CD4-positive, alpha-beta T cell treated with Interleukin-6 for 4 hours (primary cell): ENCODE measurements around the gene GPR55.
A peak's percentile ranks its signal among the peaks of the same experiment; 100 is the strongest.

ENCODE experiments used
- DNase-seq: peaks from one replicate; pipeline ENCODE4 v3.0.0-alpha.2; 2020; ENCODE audit warnings: mixed read lengths

The GPR55 gene

GRCh38 chr2:230916218-230916617 is 8.8 kb downstream of the GPR55 start:
- DNase-seq: no peak

GRCh38 chr2:230915319-230915718 is 9.7 kb downstream of the GPR55 start:
- DNase-seq: no peak

- no peak for DNase-seq
Measured at GRCh38 chr2:230914886-230915285, 10.2 kb downstream of the GPR55 start.

- DNase-seq: peak; percentile 41
Measured at GRCh38 chr2:230913406-230914143, 11.5 kb downstream of the GPR55 start.

- DNase-seq: no peak
Measured at GRCh38 chr2:230912724-230913123, 12.3 kb downstream of the GPR55 start.

GRCh38 chr2:230912046-230912445 is 13.0 kb downstream of the GPR55 start:
- no peak for DNase-seq

GRCh38 chr2:230910546-230911177 is 14.4 kb downstream of the GPR55 start:
- DNase-seq: no peak

GRCh38 chr2:230909841-230910545 is 15.0 kb downstream of the GPR55 start:
- DNase-seq: no peak

- peak; percentile 21 for DNase-seq
Measured at GRCh38 chr2:230908595-230909191, 16.3 kb downstream of the GPR55 start.

GRCh38 chr2:230908092-230908594 is 16.9 kb downstream of the GPR55 start:
- no peak for DNase-seq

- no peak for DNase-seq
Measured at GRCh38 chr2:230907361-230908091, 17.5 kb downstream of the GPR55 start.

- DNase-seq: no peak
Measured at GRCh38 chr2:230906471-230907230, 18.4 kb downstream of the GPR55 start.

GRCh38 chr2:230905448-230906421 is 19.3 kb downstream of the GPR55 start:
- DNase-seq: peak; percentile 85

GRCh38 chr2:230904856-230905447 is 20.1 kb downstream of the GPR55 start:
- DNase-seq: no peak

- DNase-seq: no peak
Measured at GRCh38 chr2:230903231-230904150, 21.6 kb downstream of the GPR55 start.

GRCh38 chr2:230902180-230902899 is 22.7 kb downstream of the GPR55 start:
- DNase-seq: peak; percentile 66

- DNase-seq: no peak
Measured at GRCh38 chr2:230901006-230901405, 24.0 kb downstream of the GPR55 start.

GRCh38 chr2:230900336-230900995 is 24.6 kb downstream of the GPR55 start:
- DNase-seq: no peak
